H4 (cell line): ENCODE measurements around the gene BANF1. TPM values are rescaled to one million over a fixed set of nuclear protein-coding genes. Genes with fewer than 3 reads are reported as not detected.
"Not testable (repeated sequence)": the region's sequence is repeated elsewhere in the genome, so short reads cannot be mapped to it uniquely, and the experiment has no call there.

Experiments
- DNase-seq: peaks from one replicate; pipeline ENCODE4 v3.0.0-alpha.2; 2015; ENCODE audit warnings: low spot score
- total RNA-seq: library from RNA; depleted of rRNA; stranded (reverse); fragments of >200 nt; shearing (Covaris generic); gene quantifications from 2 replicates; pipeline ENCODE4 v1.2.3, GENCODE V29; 2014

BANF1 gene
- total RNA-seq, 1 experiment from 2014 or later = 85.2 TPM

- DNase-seq = no peak
These were observed 23.7 kb upstream of the BANF1 start for GRCh38 chr11:65978391-65979238.

- DNase-seq = no peak
These were observed 23.0 kb upstream of the BANF1 start for GRCh38 chr11:65979261-65979759.

GRCh38 chr11:65981101-65981740, 21.1 kb upstream of the BANF1 start:
- DNase-seq = no peak

- no peak for DNase-seq
These were observed 20.1 kb upstream of the BANF1 start for GRCh38 chr11:65981972-65982823.

GRCh38 chr11:65982824-65983588, 19.3 kb upstream of the BANF1 start:
- DNase-seq = no peak

- no peak for DNase-seq
These were observed 18.7 kb upstream of the BANF1 start for GRCh38 chr11:65983589-65983987.

GRCh38 chr11:65987336-65987735, 15.0 kb upstream of the BANF1 start:
- DNase-seq = no peak

- peak; percentile 92 for DNase-seq
These were observed 13.3 kb upstream of the BANF1 start for GRCh38 chr11:65988791-65989592.

GRCh38 chr11:65992056-65992455, 10.2 kb upstream of the BANF1 start:
- no peak for DNase-seq

- DNase-seq = no peak
These were observed 5.0 kb upstream of the BANF1 start for GRCh38 chr11:65997286-65997685.

- DNase-seq = peak; percentile 49
These were observed 434 bp downstream of the BANF1 start for GRCh38 chr11:66002648-66003225.

- DNase-seq = no peak
These were observed 988 bp downstream of the BANF1 start for GRCh38 chr11:66003291-66003690.

GRCh38 chr11:66004186-66004585, 1.9 kb downstream of the BANF1 start:
- DNase-seq = no peak

- no peak for DNase-seq
These were observed 4.0 kb downstream of the BANF1 start for GRCh38 chr11:66006134-66006890.

- no peak for DNase-seq
These were observed 4.5 kb downstream of the BANF1 start for GRCh38 chr11:66006891-66007176.

GRCh38 chr11:66007201-66007634, 4.9 kb downstream of the BANF1 start:
- no peak for DNase-seq

- DNase-seq = no peak
These were observed 5.8 kb downstream of the BANF1 start for GRCh38 chr11:66008095-66008467.

- peak; percentile 55 for DNase-seq
These were observed 6.3 kb downstream of the BANF1 start for GRCh38 chr11:66008468-66009101.

GRCh38 chr11:66010036-66010435, 7.7 kb downstream of the BANF1 start:
- not testable (repeated sequence) for DNase-seq
